Measurements from ENCODE around the gene SPTLC1.

The SPTLC1 gene

DNA sequence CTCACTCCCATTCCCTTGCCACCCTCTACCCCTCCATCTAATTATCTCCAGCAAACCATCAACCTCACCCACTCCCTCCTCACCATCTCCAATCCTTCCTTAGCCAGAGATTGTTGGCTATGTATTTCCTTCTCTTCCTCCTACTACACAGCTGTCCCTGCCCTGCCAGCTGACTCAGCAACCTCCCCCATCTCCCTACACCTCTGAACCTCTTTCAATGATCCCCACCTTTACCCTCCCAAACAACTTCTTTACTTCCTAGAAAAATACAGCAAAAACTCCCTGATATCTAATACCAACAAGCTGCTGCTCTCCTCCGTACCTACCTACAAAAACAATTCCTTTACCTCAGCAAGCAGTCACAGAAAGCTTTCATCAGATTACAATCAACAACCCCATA is 37.3 kb downstream of the SPTLC1 start:
- no peak for DNase-seq (ENCODE audit: low spot score)

DNA sequence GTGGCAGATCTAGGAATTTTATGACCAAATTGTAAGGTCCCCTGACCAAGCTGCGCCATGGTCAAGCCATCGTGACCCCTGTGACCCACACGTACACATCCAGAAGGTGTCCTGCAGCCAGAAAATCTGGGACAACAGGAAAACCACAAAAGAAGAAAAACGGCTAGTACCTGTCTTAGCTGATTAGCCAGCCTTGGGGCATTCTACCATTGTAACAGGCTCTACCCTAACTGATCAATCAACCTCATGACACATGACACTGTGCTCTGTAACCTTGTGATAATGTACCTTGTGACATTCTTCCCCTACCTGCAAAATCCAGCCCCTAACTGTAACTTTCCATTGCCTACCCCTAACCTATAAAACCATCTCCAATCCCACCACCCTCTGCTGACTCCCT is 43.6 kb downstream of the SPTLC1 start:
- DNase-seq (ENCODE audit: low spot score), result no peak

GRCh38 chr9:92066168-92066567 is 49.0 kb downstream of the SPTLC1 start:
- no peak for DNase-seq (ENCODE audit: low spot score)

DNA sequence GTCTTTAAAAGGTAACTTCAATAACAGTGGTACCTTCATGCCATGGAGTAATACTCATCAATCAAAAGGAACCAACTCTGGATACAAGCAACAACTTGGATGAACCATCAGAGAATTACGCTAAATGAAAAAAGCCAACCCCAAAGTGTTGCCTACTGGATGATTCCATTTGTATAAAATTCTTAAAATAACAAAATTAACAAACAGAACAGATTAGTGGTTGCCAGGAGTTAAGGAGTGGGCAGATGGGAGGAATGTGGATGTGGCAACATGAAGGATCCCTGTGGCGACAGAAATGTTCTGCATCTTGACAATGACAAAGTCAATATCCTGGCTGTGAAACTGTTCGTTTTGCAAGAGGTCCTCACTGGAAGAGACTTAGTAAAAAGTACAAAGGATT is 50.5 kb downstream of the SPTLC1 start:
- no peak for DNase-seq (ENCODE audit: low spot score)

- no peak for DNase-seq (ENCODE audit: low spot score)
Measured at GRCh38 chr9:92061184-92061583, 54.0 kb downstream of the SPTLC1 start.

DNA sequence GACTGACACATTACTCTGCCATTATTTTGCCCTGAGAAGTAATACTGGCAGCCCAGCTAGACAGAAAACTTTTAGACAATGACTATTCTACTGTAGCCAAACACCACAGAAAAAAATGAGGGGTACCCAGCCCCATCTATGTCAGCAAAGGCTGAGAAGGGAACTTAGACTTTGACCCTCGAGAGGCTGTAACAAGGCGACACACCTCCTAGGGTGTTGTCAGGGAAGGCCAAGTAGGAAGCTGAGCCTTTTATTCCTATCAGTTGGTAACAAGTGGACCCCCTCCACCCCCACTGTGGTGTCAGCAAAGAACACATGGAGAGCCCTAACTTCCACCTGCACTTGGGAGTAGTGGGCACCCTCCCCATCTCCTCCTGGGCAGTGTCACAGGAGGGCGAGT is 55.6 kb downstream of the SPTLC1 start:
- DNase-seq (ENCODE audit: low spot score), result no peak

DNA sequence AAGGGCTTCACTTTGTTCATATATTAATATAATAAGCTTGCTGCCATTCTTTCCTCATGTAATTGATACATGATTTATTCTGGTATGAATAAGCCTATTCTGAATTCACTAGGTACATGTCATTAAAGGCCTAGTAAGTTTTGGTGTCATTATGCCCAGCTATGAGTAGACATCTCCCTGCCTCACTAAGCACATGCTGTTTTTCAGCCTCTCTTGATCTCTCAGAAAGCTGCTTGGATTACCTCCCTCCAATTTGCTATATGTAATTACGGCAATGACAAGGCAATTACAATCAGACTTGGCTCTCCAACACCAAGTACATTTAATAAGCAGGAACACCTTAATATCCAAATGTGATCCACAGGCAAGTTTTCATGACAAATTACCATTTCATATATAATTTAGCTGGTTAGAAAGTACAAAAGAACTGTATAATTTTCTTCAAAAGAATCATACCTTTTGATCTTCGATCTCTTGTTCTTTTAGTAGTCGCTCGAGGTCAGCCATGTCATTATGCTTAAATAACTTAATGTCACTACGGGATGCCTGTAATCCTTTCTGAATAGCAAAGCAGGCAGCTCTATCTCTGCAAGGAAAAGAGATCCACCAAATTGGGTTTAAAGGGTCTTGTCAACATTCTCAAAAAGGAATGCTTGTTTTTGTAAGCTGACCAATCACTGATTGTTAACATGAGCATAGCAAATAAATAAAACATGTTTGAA is 56.3 kb downstream of the SPTLC1 start:
- DNase-seq (ENCODE audit: low spot score), result no peak

DNA sequence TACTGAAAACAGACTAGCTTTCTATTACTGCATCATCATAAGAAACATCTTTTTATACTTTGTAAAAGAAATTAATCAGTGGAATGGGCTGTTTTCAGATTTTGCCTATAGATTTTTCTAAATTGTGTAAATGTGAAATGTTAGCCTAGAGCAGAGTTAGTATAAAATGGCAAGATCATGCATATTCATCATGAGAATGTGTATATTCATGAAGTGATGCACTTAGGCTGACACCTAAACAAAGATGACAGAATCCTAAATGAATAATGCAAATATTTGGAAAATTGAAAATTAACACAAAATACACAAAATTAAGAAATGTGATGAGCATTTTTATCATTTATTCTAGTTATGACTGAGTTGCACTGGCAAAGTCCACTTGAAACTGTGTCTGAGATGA is 57.2 kb downstream of the SPTLC1 start:
- no peak for DNase-seq (ENCODE audit: low spot score)

- no peak for DNase-seq (ENCODE audit: low spot score)
Measured at GRCh38 chr9:92057226-92057625, 58.0 kb downstream of the SPTLC1 start.

DNA sequence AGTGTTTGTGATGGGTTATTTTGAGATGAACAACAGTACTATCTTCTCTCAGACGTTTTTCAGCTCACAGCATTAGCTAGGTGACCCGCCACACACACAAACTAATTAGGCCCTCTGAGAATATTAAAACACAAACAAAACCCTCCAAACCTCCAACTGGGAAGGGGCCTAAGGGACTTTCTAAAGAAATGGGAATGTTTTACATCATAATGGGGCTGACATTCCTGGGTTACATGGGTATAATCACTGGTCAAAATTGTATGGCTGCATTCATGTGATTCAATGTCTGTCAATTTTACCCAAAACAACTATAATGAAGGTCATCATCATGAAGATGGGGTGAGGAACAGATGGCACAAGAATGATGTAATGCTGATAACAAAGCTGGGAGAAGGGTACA is 59.6 kb downstream of the SPTLC1 start:
- DNase-seq (ENCODE audit: low spot score), result no peak

- DNase-seq (ENCODE audit: low spot score), result no peak
Measured at GRCh38 chr9:92048924-92049625, 66.1 kb downstream of the SPTLC1 start.

DNA sequence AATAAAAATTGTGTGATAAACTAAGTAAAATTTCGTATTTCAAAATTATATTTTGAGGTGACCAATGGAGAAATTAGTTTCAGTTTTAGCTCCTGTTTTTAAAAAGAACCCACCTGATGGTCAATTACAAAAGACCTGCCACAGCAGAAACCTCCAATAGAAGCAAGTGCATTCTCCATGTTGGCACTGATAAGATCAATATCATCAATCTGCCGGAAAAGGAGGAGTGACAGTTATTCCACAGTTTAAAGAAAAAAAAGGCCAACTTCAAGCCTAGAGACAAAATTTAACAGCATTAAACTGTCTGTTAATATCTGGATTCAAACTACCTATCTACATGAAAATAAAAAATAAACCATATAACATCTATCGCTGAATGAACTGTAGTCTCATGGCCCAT is 67.7 kb downstream of the SPTLC1 start:
- DNase-seq (ENCODE audit: low spot score), result no peak

- DNase-seq (ENCODE audit: low spot score), result no peak
Measured at GRCh38 chr9:92046676-92047075, 68.5 kb downstream of the SPTLC1 start.

DNA sequence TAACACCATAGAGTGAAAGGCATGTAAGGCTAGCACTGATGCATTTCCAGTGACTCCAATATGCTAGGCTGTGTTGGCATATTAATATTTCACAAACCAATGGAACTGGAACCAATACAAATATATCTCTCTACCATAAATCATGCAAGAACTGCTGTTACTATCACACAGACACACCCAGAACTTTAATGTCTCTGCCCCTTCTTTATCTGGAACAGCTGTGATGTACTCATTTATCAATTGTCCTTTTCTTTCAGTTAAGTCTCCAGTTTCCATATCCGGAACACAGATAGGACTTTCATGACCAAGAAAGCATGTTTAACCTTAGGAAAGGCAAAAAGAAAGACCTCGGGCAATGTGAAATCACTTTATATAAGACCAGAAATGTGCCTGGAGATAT is 70.3 kb downstream of the SPTLC1 start:
- no peak for DNase-seq (ENCODE audit: low spot score)

DNA sequence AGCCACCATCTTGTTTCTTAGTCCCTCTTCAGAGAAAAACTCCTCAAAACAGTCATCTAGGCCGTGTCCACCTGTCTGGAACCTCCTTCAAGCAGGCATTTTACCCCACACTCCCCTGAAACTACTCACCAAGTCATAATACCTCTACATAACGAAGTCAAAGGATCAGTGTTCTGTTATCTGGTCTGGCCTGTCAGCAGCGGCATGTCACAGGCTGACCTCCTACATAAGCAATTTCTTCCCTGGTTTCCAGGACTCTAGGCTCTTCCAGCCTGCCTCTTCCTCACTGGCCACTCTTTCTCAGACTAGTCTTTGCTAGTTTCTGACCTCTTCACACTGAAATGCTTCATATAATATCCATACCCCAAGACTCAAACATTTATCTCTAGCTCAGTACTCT is 72.2 kb downstream of the SPTLC1 start:
- no peak for DNase-seq (ENCODE audit: low spot score)

DNA sequence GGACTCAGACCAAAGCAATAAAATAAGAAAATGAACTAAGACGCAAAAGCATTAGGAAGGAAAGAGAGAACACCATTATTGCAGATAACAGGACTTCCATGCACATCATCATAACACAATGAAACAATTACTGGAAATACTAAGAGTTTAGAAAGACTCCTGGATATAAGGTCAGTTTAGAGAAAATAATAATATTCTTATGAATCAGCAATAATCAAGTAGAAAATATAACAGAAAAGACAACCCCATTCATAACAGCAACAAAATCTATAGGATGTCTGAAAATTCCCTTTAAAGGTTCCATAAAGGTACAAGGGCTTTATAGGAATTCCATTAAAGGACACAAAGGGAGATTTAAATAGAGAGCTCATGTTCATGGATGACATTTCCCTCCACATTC is 73.0 kb downstream of the SPTLC1 start:
- no peak for DNase-seq (ENCODE audit: low spot score)

- no peak for DNase-seq (ENCODE audit: low spot score)
Measured at GRCh38 chr9:92036756-92037155, 78.5 kb downstream of the SPTLC1 start.

DNA sequence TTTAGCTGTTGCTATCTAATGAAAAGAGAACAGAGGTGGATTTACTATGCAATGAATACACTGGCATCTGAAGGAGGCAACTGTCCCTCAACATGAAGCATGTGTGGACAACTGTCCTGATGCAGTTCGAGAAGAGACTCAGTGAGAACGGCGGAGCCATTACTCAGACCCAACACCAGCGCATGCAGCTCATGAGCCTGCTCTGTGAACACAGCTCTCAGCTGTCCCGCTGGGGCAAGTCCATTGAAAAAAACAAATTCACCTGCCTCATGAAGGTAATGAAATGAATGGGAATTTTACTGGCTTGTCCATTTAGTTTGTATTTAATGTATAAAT is 78.8 kb downstream of the SPTLC1 start:
- no peak for DNase-seq (ENCODE audit: low spot score)

GRCh38 chr9:92035687-92036410 is 79.4 kb downstream of the SPTLC1 start:
- DNase-seq (ENCODE audit: low spot score), result no peak

DNA sequence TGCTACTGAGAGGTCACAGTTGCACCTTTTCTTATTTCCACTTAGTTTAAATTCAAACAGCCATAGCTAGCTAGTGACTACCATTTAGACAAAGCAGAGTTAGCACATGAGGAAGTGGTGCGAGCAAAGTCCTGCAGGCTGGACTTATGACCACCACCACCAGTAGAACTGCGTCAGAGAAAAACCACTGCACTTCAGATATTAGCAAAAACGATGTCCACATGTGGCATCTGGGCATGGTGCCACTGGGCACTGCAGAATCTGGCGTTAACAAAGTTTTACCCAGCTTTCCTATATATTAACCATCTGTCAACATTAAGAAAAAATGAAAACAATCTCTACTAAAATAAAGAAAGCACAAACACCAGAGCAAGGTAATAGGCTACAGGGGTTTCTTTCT is 80.1 kb downstream of the SPTLC1 start:
- no peak for DNase-seq (ENCODE audit: low spot score)

DNA sequence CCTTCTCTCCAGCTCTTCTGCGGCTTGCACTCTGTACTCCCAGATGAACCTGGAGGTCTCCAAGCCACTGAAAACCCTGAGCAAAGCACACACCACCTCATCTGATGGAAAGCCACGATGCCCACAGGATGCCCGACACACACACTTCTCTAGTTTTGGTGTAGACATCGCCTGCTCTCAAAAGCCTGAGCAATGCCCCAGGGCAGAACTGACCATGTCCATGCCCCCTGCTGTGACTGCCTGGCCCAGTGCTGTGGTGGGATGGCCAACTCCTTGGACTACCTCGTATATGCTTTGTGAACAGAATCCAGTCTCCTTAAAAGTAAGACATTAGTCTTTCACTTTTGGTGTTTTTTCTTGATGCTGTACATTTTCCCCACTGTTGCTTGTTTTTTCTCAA is 81.2 kb downstream of the SPTLC1 start:
- DNase-seq (ENCODE audit: low spot score), result no peak

- no peak for DNase-seq (ENCODE audit: low spot score)
Measured at GRCh38 chr9:92033307-92033706, 81.9 kb downstream of the SPTLC1 start.

DNA sequence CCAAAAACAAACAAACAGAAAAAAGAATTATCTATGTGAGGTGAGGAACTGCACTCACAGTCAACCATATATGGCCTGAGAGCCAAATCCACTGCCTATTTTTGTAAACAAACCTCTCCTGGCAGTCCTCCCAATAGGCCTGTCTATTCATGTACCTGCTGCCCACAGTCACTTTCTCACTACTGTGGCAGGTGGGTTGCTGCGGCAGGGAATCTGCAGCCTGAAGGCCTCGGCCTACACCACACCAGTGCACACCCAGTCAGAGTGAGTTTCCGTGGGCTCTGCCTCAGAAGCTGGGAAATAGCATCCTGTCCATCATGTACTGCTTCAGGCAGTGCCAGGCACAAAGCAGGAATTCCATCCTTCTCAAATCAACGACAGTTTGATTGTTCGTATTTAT is 82.3 kb downstream of the SPTLC1 start:
- DNase-seq (ENCODE audit: low spot score), result no peak
